ENCODE results near the gene MYO15A. TPM values are rescaled to one million over a fixed set of nuclear protein-coding genes. Genes with fewer than 3 reads are reported as not detected.

Gene MYO15A
- total RNA-seq, 1 donor from 2014 or later, result 6.1 TPM

DNA sequence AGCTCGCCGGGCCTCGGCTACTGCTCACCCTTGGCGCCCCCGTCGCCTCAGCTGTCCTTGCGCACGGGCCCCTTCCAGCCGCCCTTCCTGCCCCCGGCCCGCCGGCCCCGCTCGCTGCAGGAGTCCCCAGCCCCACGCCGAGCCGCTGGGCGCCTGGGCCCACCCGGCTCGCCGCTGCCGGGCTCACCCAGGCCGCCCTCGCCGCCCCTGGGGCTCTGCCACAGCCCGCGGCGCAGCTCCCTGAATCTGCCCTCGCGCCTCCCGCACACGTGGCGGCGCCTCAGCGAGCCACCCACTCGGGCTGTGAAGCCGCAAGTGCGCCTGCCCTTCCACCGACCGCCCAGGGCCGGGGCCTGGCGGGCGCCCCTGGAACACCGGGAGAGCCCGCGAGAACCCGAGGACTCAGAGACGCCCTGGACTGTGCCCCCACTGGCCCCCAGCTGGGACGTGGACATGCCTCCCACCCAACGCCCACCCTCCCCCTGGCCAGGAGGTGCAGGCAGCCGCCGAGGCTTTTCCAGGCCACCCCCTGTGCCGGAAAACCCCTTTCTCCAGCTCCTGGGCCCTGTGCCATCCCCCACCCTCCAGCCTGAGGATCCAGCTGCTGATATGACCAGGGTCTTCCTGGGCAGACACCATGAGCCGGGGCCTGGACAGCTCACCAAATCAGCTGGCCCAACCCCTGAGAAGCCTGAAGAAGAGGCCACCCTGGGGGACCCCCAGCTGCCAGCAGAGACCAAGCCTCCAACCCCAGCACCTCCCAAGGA is 12.8 kb downstream of the MYO15A start:
- intact Hi-C loops (cut with DNase I), result no loop called here
- Histone ChIP-seq H3K36me3 (no peaks in the 10 kb centered on the region), H3K27ac (no peak overlapping the region), H3K9me3 (no peaks in the 10 kb centered on the region), H3K4me1 (no peaks in the 10 kb centered on the region), H3K4me3 (no peak overlapping the region), H3K27me3 (no peaks in the 10 kb centered on the region)
- DNase-seq (ENCODE audit: extremely low spot score in 2 of 2), result no peak
- no peak for TF ChIP-seq POLR2A (IDR thresholded peaks at IDR 0.05)
- TF ChIP-seq POLR2AphosphoS5 (IDR thresholded peaks at IDR 0.05; ENCODE audit: insufficient read depth in 1 of 2, low read depth in 1 of 2), result no peak
- TF ChIP-seq, protein P1, sequence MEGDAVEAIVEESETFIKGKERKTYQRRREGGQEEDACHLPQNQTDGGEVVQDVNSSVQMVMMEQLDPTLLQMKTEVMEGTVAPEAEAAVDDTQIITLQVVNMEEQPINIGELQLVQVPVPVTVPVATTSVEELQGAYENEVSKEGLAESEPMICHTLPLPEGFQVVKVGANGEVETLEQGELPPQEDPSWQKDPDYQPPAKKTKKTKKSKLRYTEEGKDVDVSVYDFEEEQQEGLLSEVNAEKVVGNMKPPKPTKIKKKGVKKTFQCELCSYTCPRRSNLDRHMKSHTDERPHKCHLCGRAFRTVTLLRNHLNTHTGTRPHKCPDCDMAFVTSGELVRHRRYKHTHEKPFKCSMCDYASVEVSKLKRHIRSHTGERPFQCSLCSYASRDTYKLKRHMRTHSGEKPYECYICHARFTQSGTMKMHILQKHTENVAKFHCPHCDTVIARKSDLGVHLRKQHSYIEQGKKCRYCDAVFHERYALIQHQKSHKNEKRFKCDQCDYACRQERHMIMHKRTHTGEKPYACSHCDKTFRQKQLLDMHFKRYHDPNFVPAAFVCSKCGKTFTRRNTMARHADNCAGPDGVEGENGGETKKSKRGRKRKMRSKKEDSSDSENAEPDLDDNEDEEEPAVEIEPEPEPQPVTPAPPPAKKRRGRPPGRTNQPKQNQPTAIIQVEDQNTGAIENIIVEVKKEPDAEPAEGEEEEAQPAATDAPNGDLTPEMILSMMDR (IDR thresholded peaks at IDR 0.05), result no peak

DNA sequence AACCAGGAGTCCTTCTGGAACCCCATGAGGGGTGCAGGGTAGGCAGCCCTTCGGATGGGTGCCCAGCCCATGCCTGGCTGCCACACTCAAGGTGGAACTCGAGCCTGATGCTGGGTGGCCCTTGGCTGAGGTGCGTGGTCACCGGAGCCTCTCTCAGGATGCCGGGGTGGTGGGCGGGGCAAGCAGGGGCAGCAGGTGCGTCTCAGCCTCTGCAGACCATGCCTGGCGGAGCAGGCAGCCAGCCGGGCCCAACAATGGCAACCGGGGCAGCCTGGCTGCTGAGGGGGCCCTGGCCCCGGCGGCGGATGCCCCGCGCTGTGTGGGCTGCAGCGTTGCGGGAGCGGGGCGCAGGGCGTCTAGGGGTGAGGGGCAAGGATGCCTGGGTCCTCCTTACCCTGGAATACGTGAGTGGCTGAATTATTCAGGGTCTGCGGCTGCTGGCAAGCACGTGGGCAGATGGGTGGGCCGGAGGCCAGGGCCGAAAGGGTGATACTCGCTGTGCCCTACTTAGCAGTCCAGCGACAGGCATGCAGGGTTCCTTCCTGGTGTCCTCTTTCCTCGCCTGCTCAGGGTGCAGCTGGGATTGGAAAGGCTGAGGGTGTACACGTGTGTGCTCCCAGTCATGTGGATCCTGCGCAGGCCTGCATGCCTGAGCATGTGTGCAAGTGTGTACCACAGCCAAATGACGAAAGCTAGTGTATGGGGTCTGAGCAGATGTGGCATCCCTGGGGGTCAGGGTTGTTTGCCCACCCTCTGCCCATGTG is 14.6 kb downstream of the MYO15A start:
- no peak overlapping the region for H3K27ac ChIP-seq
- no peaks in the 10 kb centered on the region for H3K4me1 ChIP-seq
- intact Hi-C loops (cut with DNase I), result no loop called here
- H3K27me3 ChIP-seq, result no peaks in the 10 kb centered on the region
- H3K9me3 ChIP-seq, result no peaks in the 10 kb centered on the region
- H3K36me3 ChIP-seq, result no peaks in the 10 kb centered on the region
- no peak for DNase-seq (ENCODE audit: extremely low spot score in 2 of 2)
- no peak overlapping the region for H3K4me3 ChIP-seq
- TF ChIP-seq, protein P1 (IDR thresholded peaks at IDR 0.05), result no peak
- TF ChIP-seq POLR2A (IDR thresholded peaks at IDR 0.05) (no peak), POLR2AphosphoS5 (IDR thresholded peaks at IDR 0.05; ENCODE audit: insufficient read depth in 1 of 2, low read depth in 1 of 2) (no peak)

DNA sequence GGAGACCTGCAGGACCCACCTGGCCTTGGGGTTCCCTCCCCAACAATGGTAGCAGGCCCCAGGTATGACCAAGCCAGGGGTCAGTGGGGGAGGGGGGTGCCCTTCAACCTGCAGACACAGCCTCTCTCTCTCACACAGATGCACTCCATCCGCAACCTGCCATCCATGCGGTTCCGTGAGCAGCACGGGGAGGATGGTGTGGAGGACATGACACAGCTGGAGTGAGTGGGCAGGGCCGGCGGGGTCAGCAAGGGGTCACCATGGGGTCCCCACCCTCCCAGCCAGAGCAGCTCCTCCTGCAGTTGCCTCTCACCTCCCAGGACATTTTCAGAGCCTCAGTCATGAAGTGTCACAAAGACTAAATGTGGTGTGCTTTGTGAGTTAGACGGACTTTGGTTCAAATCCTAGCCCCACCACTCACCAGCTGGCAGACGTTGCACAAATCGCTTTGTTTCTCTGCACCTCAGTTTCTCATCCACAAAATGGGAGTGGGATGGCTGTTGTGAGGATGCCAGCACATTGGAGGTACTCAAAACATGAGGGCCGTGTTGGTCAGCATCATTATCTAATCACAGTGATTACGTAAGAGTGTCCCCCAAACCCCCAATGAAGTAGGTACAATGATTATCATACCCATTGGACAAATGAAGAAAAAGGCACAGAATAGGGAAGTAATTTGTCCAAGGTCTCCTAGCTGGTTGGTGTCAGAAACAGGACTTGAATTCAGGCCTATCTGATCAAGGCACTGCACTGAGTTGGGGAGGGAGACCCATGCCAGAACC is 16.0 kb downstream of the MYO15A start:
- Histone ChIP-seq H3K27me3 (no peaks in the 10 kb centered on the region), H3K27ac (no peak overlapping the region), H3K9me3 (no peaks in the 10 kb centered on the region), H3K4me3 (no peak overlapping the region), H3K36me3 (no peaks in the 10 kb centered on the region), H3K4me1 (no peaks in the 10 kb centered on the region)
- no peak for DNase-seq (ENCODE audit: extremely low spot score in 2 of 2)
- TF ChIP-seq POLR2A (IDR thresholded peaks at IDR 0.05), result no peak
- TF ChIP-seq POLR2AphosphoS5 (IDR thresholded peaks at IDR 0.05; ENCODE audit: insufficient read depth in 1 of 2, low read depth in 1 of 2), result no peak
- TF ChIP-seq, protein P1 (IDR thresholded peaks at IDR 0.05), result no peak
- intact Hi-C loops (cut with DNase I), result no loop called here

DNA sequence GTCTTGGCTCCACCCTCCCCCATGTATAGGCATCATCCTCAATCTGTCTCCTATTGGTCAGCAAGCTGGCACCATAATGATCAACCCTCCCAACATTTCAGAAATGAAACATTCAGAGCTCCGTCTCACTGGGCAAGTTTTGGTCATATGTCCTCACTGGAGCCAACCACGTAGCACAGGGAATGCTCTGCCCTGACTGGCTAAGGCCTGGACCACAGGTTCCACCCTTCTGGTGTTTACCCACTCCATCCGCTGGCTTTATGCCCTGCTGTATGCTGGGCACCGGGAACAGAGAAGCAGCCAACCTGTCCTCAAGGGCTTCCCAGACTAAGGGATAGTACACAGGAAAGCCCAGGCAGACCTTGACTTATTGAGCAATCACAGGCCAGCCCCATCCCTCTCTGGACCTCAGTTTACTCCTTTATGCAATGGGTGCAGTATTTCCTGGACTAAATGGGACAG is 20.5 kb downstream of the MYO15A start:
- Histone ChIP-seq H3K27me3 (no peaks in the 10 kb centered on the region), H3K36me3 (no peaks in the 10 kb centered on the region), H3K9me3 (no peaks in the 10 kb centered on the region), H3K4me1 (no peaks in the 10 kb centered on the region), H3K4me3 (no peak overlapping the region), H3K27ac (no peak overlapping the region)
- TF ChIP-seq POLR2A (IDR thresholded peaks at IDR 0.05) (no peak), POLR2AphosphoS5 (IDR thresholded peaks at IDR 0.05; ENCODE audit: insufficient read depth in 1 of 2, low read depth in 1 of 2) (no peak)
- TF ChIP-seq, protein P1 (IDR thresholded peaks at IDR 0.05), result no peak
- intact Hi-C loops (cut with DNase I), result no loop called here
- DNase-seq (ENCODE audit: extremely low spot score in 2 of 2), result no peak
